Upper lobe of left lung (tissue), 6 donors: ENCODE results near the gene LHFPL2. TPM values are rescaled to one million over a fixed set of nuclear protein-coding genes. Genes with fewer than 3 reads are reported as not detected.

Experiments used
- ATAC-seq, 2 donors: fragments of 200-7000 bp; cut with Tn5 transposase; one replicate each; pipeline ENCODE4 v1.9.1; 2022; ENCODE audit warnings: mild to moderate bottlenecking in 2 of 2, moderate library complexity in 2 of 2; ENCODE audit not compliant: low FRiP score in 2 of 2
- DNase-seq, 2 donors: peaks; one replicate each; pipeline ENCODE4 v3.0.0-alpha.2; 2019 to 2020
- H3K27ac ChIP-seq, 4 donors: fragments of 200-600 bp; sonication (generic); one replicate each; pipeline ENCODE4 v1.5.1; 2016 to 2019
- H3K27me3 ChIP-seq, 4 donors: fragments of 200-600 bp; sonication (generic); one replicate each; pipeline ENCODE4 v1.5.1; 2017 to 2019
- H3K36me3 ChIP-seq, 4 donors: fragments of 200-600 bp; sonication (generic); one replicate each; pipeline ENCODE4 v1.5.1; 2016 to 2019
- H3K4me1 ChIP-seq, 4 donors: fragments of 200-600 bp; sonication (generic); one replicate each; pipeline ENCODE4 v1.5.1; 2018 to 2019
- H3K4me3 ChIP-seq, 4 donors: fragments of 200-600 bp; sonication (generic); one replicate each; pipeline ENCODE4 v1.5.1; 2017 to 2019; ENCODE audit warnings: mild to moderate bottlenecking in 2 of 4, moderate library complexity in 1 of 4
- H3K9me3 ChIP-seq, 4 donors: fragments of 200-600 bp; sonication (generic); one replicate each; pipeline ENCODE4 v1.5.1; 2018 to 2019
- CTCF ChIP-seq, 6 experiments: fragments of 450-650 bp in 4 of 6; fragments of 200-600 bp in 2 of 6; sonication (generic) in 2 of 6; IDR thresholded peaks; one replicate each; pipeline ENCODE4 v1.5.1; 2016 to 2019; ENCODE audit warnings: antibody characterized with exemption in 6 of 6
- EP300 ChIP-seq, 4 donors: sonication (generic); formaldehyde crosslinking; IDR thresholded peaks; one replicate each; pipeline ENCODE4 v1.5.1; 2017; ENCODE audit warnings: antibody characterized with exemption in 4 of 4, control low read depth in 2 of 4
- POLR2A ChIP-seq, 4 donors: fragments of 450-650 bp; IDR thresholded peaks; one replicate each; pipeline ENCODE4 v1.5.1; 2016 to 2017; ENCODE audit warnings: antibody characterized with exemption in 4 of 4, mild to moderate bottlenecking in 2 of 4
- POLR2AphosphoS5 ChIP-seq, 2 donors: sonication (generic); formaldehyde crosslinking; IDR thresholded peaks; one replicate each; pipeline ENCODE4 v1.5.1; 2017; ENCODE audit warnings: antibody characterized with exemption in 2 of 2
- WGBS, 2 donors: methylation state at CpG; one replicate each; pipeline ENCODE4 v1.1.5; 2017 to 2018; 5-methylcytosine and 5-hydroxymethylcytosine counted together
- total RNA-seq, 6 donors: library from RNA; depleted of rRNA in 4 of 6; stranded (reverse); fragments of >200 nt in 4 of 6; gene quantifications; one replicate each; pipeline versions ENCODE4 v1.1.0 to v1.2.1, GENCODE V29; 2016 to 2021
- donor health status: DM: no; HTN: no; CAD: no; lungs with moderate emphysema.
- donor health status: DM: no; HTN: yes; CAD: no; lungs with severe emphysema.

Gene LHFPL2
- total RNA-seq, 6 donors from 2014 or later: 17.3 to 69.5 (median 32.9) TPM

- no peak for TF ChIP-seq EP300 (IDR thresholded peaks at IDR 0.05)
- TF ChIP-seq CTCF (IDR thresholded peaks at IDR 0.05): no peak
- no peak for TF ChIP-seq POLR2A (IDR thresholded peaks at IDR 0.05)
- no peak for TF ChIP-seq POLR2AphosphoS5 (IDR thresholded peaks at IDR 0.05)
- WGBS, 2 donors: 71 to 77% methylated on average over 2 of the region's 2 CpGs
- no peak overlapping the region for H3K27ac ChIP-seq
- H3K4me3 ChIP-seq: no peak overlapping the region
- H3K27me3 ChIP-seq: no peaks in the 10 kb centered on the region
- ATAC-seq (no peak), DNase-seq (no peak)
- H3K9me3 ChIP-seq: no peaks in the 10 kb centered on the region
- peaks cover 28 to 52% (median 34%) of the 10 kb centered on the region in 4 donors for H3K4me1 ChIP-seq
- no peaks in the 10 kb centered on the region for H3K36me3 ChIP-seq
Observed at GRCh38 chr5:78521455-78521854, 127.1 kb downstream of the LHFPL2 start.

- TF ChIP-seq CTCF (IDR thresholded peaks at IDR 0.05) (no peak), EP300 (IDR thresholded peaks at IDR 0.05) (no peak), POLR2A (IDR thresholded peaks at IDR 0.05) (no peak), POLR2AphosphoS5 (IDR thresholded peaks at IDR 0.05) (no peak)
- 91 to 92% methylated on average over 9 of the region's 9 CpGs for WGBS, 2 donors
- Histone ChIP-seq H3K36me3 (no peaks in the 10 kb centered on the region), H3K27ac (peak overlapping the region; percentile 50 to 63 (median 56)), H3K9me3 (no peaks in the 10 kb centered on the region), H3K4me1 (peaks cover 14 to 32% (median 23%) of the 10 kb centered on the region in 4 donors), H3K4me3 (no peak overlapping the region), H3K27me3 (no peaks in the 10 kb centered on the region)
- no peak for DNase-seq
- ATAC-seq: peak in 1 of 2 donors; percentile 37
Observed at GRCh38 chr5:78519198-78519941, 129.2 kb downstream of the LHFPL2 start.

- DNase-seq (peak in 1 of 2 donors; percentile 72), ATAC-seq (peak; percentile 84 to 91)
- H3K27ac ChIP-seq: peak overlapping the region; percentile 50 to 63 (median 56)
- H3K36me3 ChIP-seq: no peaks in the 10 kb centered on the region
- H3K4me1 ChIP-seq: peaks cover 14 to 27% (median 19%) of the 10 kb centered on the region in 4 donors
- no peaks in the 10 kb centered on the region for H3K9me3 ChIP-seq
- TF ChIP-seq CTCF (IDR thresholded peaks at IDR 0.05) (no peak), POLR2A (IDR thresholded peaks at IDR 0.05) (no peak), EP300 (IDR thresholded peaks at IDR 0.05) (peak in 3 of 4 donors; percentile 47 to 77 (median 75)), POLR2AphosphoS5 (IDR thresholded peaks at IDR 0.05) (peak; percentile 70 to 73)
- 61 to 64% methylated on average over 14 of the region's 14 CpGs for WGBS, 2 donors
- H3K27me3 ChIP-seq: no peaks in the 10 kb centered on the region
- no peak overlapping the region for H3K4me3 ChIP-seq
Observed at GRCh38 chr5:78518365-78519197, 130.0 kb downstream of the LHFPL2 start.

- ATAC-seq: no peak
- Histone ChIP-seq H3K9me3 (no peaks in the 10 kb centered on the region), H3K4me1 (peaks cover 20 to 30% (median 22%) of the 10 kb centered on the region in 4 donors), H3K4me3 (no peak overlapping the region), H3K27me3 (no peaks in the 10 kb centered on the region), H3K36me3 (no peaks in the 10 kb centered on the region), H3K27ac (no peak overlapping the region)
- no peak for DNase-seq
- WGBS, 2 donors: 90 to 94% methylated on average over 3 of the region's 3 CpGs
- TF ChIP-seq EP300 (IDR thresholded peaks at IDR 0.05): no peak
- no peak for TF ChIP-seq POLR2A (IDR thresholded peaks at IDR 0.05)
- no peak for TF ChIP-seq POLR2AphosphoS5 (IDR thresholded peaks at IDR 0.05)
- no peak for TF ChIP-seq CTCF (IDR thresholded peaks at IDR 0.05)
Observed at GRCh38 chr5:78515670-78516069, 132.9 kb downstream of the LHFPL2 start.
